Measurements from ENCODE around the gene EEPD1. TPM values are rescaled to one million over a fixed set of nuclear protein-coding genes. Genes with fewer than 3 reads are reported as not detected.

The EEPD1 gene
- polyA plus RNA-seq, 1 experiment: 2.5 TPM

- ChIA-PET POLR2A (no interaction called here), CTCF (no interaction called here)
- TF ChIP-seq CTCF (IDR thresholded peaks at IDR 0.05; ENCODE audit: insufficient read depth, low read depth, low read length): no peak
- H3K27me3 ChIP-seq (ENCODE audit: control insufficient read depth, insufficient read depth, low read length): no peaks in the 10 kb centered on the region
- DNase-seq (ENCODE audit: low read depth): no peak
- no peaks in the 10 kb centered on the region for H3K36me3 ChIP-seq (ENCODE audit: control insufficient read depth, insufficient read depth, low read length)
- H3K4me3 ChIP-seq (ENCODE audit: low read depth, low read length): no peak overlapping the region
Measured at GRCh38 chr7:36296284-36296683, 143.2 kb downstream of the EEPD1 start.

GRCh38 chr7:36297364-36298009 is 144.4 kb downstream of the EEPD1 start:
- no peaks in the 10 kb centered on the region for H3K27me3 ChIP-seq (ENCODE audit: control insufficient read depth, insufficient read depth, low read length)
- POLR2A ChIA-PET: no interaction called here
- H3K36me3 ChIP-seq (ENCODE audit: control insufficient read depth, insufficient read depth, low read length): no peaks in the 10 kb centered on the region
- TF ChIP-seq CTCF (IDR thresholded peaks at IDR 0.05; ENCODE audit: insufficient read depth, low read depth, low read length): no peak
- no peak for DNase-seq (ENCODE audit: low read depth)
- CTCF ChIA-PET: interaction anchor here (1.4 kb wide), 3 partner anchors 8 to 313 kb away, joined by 3 to 6 read pairs (median 5); no protein-coding TSS in a partner anchor
- no peak overlapping the region for H3K4me3 ChIP-seq (ENCODE audit: low read depth, low read length)

- DNase-seq (ENCODE audit: low read depth): no peak
- no peak for TF ChIP-seq CTCF (IDR thresholded peaks at IDR 0.05; ENCODE audit: insufficient read depth, low read depth, low read length)
- H3K4me3 ChIP-seq (ENCODE audit: low read depth, low read length): no peak overlapping the region
- no peaks in the 10 kb centered on the region for H3K27me3 ChIP-seq (ENCODE audit: control insufficient read depth, insufficient read depth, low read length)
- no peaks in the 10 kb centered on the region for H3K36me3 ChIP-seq (ENCODE audit: control insufficient read depth, insufficient read depth, low read length)
- ChIA-PET POLR2A (no interaction called here), CTCF (interaction anchor here (1.4 kb wide), 3 partner anchors 9 to 313 kb away, joined by 3 to 6 read pairs (median 5); no protein-coding TSS in a partner anchor)
Measured at GRCh38 chr7:36298106-36298505, 145.1 kb downstream of the EEPD1 start.

- POLR2A ChIA-PET: no interaction called here
- no peak for DNase-seq (ENCODE audit: low read depth)
- no peak for TF ChIP-seq CTCF (IDR thresholded peaks at IDR 0.05; ENCODE audit: insufficient read depth, low read depth, low read length)
- H3K4me3 ChIP-seq (ENCODE audit: low read depth, low read length): no peak overlapping the region
- H3K36me3 ChIP-seq (ENCODE audit: control insufficient read depth, insufficient read depth, low read length): no peaks in the 10 kb centered on the region
- no peaks in the 10 kb centered on the region for H3K27me3 ChIP-seq (ENCODE audit: control insufficient read depth, insufficient read depth, low read length)
- CTCF ChIA-PET: interaction anchor here (1.4 to 5.3 kb wide), 3 partner anchors 10 to 314 kb away, joined by 3 to 32 read pairs (median 5); no protein-coding TSS in a partner anchor
Measured at GRCh38 chr7:36299223-36299774, 146.2 kb downstream of the EEPD1 start.

- H3K36me3 ChIP-seq (ENCODE audit: control insufficient read depth, insufficient read depth, low read length): no peaks in the 10 kb centered on the region
- POLR2A ChIA-PET: no interaction called here
- no peaks in the 10 kb centered on the region for H3K27me3 ChIP-seq (ENCODE audit: control insufficient read depth, insufficient read depth, low read length)
- no peak for DNase-seq (ENCODE audit: low read depth)
- CTCF ChIA-PET: interaction anchor here (1.7 to 8.6 kb wide), 5 partner anchors 9 to 325 kb away, joined by 4 to 86 read pairs (median 32); no protein-coding TSS in a partner anchor
- TF ChIP-seq CTCF (IDR thresholded peaks at IDR 0.05; ENCODE audit: insufficient read depth, low read depth, low read length): no peak
- H3K4me3 ChIP-seq (ENCODE audit: low read depth, low read length): no peak overlapping the region
Measured at GRCh38 chr7:36299823-36300341, 146.8 kb downstream of the EEPD1 start.
